SKM-1 treated with dmso at 0.1 percent for 144 hours (cell line): ENCODE data around the gene PCBP3.
"Not testable (repeated sequence)": the region's sequence is repeated elsewhere in the genome, so short reads cannot be mapped to it uniquely, and the experiment has no call there.

ENCODE experiments used
- DNase-seq: peaks from one replicate; lab custom pipeline; 2025; ENCODE audit not compliant: unreplicated experiment; lab: John Stamatoyannopoulos, UW

PCBP3 gene

GRCh38 chr21:45643021-45643980, at the start of gene PCBP3:
PCBP3 (plus strand) TSS chr21:45643725; CDS start chr21:45850086, 206,361 bp downstream.
- peak; percentile 96 for DNase-seq

DNA sequence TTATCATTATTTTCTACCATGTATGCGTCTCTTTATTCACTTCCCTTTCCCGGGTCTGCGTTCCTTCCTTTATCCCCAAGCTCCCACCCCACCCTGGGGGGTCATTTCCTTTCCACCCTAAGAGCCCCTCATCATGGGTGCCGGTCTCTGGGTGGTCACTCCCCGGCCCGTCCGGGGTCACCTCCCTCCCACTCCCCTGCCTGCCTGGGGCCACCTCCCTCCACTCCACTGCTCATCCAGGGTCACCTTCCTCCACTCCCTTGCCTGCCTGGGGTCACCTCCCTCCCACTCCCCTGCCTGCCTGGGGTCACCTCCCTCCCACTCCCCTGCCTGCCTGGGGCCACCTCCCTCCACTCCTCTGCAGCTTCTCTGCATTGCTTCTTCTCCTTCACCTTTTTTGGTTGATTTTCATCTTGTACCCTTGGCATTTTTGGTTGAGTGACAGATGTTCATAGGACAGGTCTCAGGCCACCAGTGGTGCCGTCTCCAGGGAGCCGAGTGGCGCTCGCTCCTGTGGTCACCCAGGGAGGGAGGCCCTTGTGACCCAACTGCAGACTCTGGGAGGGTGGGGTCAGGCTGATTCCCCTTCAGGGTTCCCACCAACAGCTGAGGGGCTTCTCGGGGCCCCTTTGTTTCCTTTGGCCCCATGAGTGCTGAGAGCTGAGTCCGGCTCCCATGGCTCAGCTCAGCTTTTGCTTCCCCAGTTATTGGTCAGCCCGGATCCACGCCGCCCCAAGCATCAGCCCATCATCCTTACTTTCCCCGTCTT, 48.6 kb upstream of the PCBP3 start:
- no peak for DNase-seq

DNA sequence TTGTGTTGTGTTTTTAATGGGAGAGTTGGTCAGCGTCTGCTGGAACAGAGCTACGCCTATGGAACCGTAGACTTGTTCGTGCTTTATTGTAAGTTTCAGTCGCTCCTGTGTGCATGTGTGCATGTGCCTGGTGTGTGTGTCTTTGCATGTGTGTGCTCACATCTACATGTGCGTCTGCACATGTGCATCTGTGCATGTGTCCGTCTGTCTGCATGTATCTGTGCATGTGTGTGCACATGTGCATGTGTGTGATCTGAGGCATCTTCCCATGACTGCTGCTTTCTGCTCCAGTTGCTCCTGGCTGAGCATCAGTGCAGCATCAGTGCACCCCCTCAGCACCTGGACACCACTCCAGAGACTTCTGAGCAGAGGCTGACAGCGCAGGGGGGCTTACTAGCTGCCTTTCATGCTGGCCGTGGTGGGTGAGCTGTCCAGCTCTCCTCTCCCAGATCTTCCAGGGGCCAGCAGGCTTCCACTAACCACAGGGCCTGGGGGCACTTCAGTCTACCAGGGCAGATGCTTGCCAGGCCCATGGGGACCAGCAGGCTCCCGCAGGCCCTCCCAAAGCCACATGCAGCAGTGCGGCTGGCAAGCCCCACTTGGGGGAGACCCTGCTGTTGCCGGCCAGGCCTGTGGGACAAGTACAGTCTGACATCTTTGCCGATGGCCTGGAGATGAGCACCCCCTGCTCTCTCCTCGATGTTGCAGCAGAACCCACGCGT, 47.8 kb upstream of the PCBP3 start:
- DNase-seq = no peak

DNA sequence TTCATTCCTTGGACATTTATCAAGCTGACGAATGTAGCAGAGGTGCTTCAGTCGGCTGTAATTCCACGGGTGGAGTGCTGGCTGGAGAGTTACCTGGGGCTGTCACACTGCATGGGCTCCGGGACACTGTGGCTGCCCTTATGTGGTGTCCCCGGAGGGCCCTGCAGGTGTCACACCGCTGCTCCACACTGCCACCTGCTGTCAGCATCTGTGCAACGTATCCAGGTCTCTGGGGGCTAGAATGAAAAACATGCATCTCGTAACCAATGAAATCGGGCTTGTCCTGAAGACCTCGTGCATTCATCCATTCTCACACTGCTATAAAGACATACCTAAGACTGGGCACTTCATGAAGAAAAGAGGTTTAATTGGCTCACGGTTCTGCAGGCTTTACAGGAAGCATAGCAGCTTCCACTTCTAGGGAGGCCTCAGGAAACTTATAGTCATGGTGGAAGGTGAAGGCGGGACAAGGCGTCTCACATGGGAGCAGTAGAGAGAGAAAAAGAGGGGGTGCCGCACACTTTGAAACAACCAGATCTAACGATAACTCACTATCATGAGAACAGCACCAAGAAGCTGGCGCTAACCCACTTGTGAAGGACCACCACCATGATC, 46.7 kb upstream of the PCBP3 start:
- DNase-seq = peak; percentile 53

- no peak for DNase-seq
These were observed 45.4 kb upstream of the PCBP3 start for GRCh38 chr21:45598109-45598508.

DNA sequence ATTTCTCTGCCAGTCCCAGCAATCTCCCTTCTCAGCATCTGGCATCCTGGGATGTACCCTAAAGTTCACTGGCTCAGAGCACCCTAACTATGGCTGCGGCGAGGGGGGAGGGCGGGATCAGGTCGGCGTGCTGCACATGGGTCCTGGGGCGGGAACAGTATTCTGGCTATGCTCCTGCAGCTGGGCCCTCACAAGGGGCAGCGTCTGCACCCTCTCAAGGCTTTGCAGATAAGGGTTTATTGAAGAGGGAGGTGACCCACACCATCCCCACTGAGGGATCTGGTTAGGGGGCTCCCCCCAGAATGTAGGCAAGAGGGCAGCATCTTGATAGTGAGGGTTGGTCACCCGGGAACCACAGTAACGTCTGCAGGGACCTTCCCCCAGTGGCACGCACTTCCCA, 44.9 kb upstream of the PCBP3 start:
- DNase-seq = no peak

GRCh38 chr21:45599146-45599581, 44.4 kb upstream of the PCBP3 start:
- DNase-seq = no peak

- DNase-seq = no peak
These were observed 43.3 kb upstream of the PCBP3 start for GRCh38 chr21:45600248-45600647.

DNA sequence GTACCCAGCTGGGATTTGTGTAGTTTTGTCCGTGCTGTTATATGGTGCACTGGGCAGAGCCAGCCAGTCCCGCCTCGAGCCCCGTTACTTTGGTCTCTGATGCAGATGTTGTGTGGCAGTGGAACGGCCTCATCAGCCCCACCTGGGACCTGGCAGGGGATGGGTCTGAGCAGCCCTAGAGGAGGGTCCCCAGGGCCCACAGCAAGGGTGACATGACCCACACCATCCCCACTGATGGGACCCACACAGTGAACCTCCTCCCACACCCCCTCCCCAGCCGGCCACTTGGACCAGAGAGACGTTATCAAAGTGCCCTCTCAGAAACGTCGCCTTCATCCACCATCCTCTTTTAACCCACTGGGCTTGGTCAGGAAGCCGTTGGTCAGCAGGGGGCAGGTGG, 42.0 kb upstream of the PCBP3 start:
- DNase-seq = no peak

GRCh38 chr21:45602106-45602505, 41.4 kb upstream of the PCBP3 start:
- no peak for DNase-seq

GRCh38 chr21:45603481-45603880, 40.0 kb upstream of the PCBP3 start:
- DNase-seq = no peak

DNA sequence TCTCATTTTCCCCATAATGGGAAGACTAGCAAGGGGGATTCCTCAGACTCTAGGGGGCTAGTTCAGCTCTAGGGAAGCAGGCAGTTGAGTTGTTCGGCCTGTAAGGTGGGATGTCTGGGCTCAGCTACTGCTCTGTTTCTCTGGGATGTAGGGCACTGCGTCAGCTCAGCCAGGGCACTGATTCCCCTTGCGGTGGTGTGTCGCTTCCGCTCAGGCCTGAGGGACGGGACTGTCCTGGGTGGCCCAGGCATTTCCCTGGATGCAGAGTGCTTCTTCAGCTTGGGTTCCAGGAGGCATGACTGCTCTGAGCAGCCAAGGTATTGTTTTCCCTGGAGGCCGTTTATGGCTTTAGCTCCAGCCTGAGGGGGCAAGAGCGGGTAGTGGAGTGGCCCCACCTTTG, 38.8 kb upstream of the PCBP3 start:
- DNase-seq = not testable (repeated sequence)

DNA sequence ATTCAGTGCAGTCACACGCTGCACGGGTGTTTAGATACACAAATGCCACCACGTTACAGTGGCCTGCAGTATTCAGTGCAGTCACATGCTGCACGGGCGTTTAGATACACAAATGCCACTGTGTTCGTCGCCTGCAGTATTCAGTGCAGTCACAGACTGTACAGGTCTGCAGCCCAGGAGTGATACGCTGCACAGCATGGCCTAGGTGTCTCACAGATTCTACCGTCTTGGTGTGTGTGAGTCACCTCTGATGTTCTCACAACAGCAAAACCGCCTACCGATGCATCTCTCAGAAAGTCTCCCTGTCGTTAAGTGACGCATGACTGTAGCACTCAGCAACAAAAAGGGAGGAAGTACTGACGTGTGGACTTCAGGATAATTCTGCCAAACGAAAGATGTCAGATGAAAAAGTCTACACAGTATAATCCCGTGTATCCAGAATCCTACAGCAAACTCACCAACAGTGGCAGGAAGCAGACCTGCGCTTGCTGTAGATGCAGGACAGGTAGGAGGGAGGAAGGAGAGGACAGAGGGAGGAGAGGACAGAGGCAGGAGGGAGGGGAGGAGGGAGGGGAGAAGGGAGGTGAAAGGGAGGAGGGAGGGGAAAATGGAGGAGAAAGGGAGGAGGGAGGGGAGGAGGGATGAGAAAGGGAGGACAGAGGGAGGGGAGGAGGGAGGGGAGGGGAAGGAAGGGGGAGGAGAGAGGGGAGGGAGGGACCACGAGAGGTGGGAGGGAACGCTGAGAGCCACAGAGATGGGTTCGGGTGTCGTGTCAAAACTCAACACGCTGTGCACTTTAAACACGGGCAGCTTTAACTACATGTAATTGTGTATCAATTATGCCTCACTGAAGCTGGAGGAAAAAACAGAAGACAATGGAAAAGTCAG, 36.3 kb upstream of the PCBP3 start:
- no peak for DNase-seq

DNA sequence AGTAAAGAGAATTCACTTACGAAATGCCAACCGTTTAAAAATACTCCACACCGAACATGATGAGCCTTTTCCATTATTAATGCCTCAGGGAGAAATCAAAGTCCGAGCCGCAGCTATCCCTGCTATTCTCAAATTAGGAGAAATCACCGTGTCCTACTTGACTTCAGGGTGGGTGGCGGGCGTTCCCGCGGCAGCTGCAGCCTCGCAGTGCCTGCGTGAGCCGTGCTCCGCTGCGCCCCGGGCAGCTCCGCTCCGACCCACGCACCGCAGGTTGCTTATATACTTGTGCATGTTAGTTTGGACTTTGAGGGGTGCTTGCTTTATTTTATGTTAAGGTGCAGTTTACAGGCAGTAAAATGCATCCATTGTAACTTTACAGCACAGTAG, 35.6 kb upstream of the PCBP3 start:
- no peak for DNase-seq

DNA sequence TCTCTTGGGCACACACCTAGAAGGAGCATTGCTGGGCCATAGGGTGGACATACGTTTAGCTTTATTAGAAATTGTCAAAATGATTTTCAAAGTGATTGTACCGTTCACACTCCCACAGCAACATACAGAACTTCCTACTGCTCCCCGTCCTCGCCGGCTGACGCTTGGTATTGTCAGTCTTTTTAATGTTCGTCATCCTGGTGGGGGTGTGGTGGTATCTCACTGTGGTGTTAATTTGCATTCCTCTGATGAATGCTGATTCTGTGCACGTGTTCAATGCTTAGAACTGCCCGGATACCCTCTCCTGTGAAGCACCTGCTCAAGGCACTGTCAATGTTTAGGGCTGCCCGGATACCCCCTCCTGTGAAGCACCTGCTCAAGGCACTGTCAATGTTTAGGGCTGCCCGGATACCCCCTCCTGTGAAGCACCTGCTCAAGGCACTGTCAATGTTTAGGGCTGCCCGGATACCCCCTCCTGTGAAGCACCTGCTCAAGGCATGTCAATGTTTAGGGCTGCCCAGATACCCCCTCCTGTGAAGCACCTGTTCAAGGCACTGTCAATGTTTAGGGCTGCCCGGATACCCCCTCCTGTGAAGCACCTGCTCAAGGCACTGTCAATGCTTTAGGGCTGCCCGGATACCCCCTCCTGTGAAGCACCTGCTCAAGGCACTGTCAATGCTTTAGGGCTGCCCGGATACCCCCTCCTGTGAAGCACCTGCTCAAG, 34.6 kb upstream of the PCBP3 start:
- DNase-seq = not testable (repeated sequence)

GRCh38 chr21:45609616-45610015, 33.9 kb upstream of the PCBP3 start:
- DNase-seq = not testable (repeated sequence)

- DNase-seq = no peak
These were observed 32.2 kb upstream of the PCBP3 start for GRCh38 chr21:45611296-45611695.

- DNase-seq = no peak
These were observed 31.4 kb upstream of the PCBP3 start for GRCh38 chr21:45611939-45612664.

DNA sequence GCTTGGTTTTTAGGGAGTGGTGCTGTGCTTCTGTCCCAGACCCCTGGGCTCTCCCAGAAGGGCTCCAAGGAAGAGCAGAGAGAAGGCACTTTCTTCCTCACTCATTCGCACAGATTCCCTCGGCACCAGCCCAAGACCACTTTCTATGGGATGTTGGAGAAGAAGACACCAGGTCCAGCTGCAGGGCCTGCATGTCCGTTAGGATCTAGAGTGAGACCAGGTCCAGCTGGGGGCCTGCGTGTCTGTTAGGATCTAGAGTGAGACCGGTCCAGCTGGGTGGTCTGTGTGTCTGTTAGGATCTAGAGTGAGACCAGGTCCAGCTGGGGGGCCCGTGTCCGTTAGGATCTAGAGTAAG, 30.9 kb upstream of the PCBP3 start:
- not testable (repeated sequence) for DNase-seq
